Measurements from ENCODE around the gene ECE1. TPM values are rescaled to one million over a fixed set of nuclear protein-coding genes. Genes with fewer than 3 reads are reported as not detected.

The ECE1 gene
- total and polyA plus RNA-seq, 9 of the 15 experiments (the other 6 are each of a cell fraction or from before 2014, with no cell fraction given): 0.56 to 34.8 (median 11.0) TPM

DNA sequence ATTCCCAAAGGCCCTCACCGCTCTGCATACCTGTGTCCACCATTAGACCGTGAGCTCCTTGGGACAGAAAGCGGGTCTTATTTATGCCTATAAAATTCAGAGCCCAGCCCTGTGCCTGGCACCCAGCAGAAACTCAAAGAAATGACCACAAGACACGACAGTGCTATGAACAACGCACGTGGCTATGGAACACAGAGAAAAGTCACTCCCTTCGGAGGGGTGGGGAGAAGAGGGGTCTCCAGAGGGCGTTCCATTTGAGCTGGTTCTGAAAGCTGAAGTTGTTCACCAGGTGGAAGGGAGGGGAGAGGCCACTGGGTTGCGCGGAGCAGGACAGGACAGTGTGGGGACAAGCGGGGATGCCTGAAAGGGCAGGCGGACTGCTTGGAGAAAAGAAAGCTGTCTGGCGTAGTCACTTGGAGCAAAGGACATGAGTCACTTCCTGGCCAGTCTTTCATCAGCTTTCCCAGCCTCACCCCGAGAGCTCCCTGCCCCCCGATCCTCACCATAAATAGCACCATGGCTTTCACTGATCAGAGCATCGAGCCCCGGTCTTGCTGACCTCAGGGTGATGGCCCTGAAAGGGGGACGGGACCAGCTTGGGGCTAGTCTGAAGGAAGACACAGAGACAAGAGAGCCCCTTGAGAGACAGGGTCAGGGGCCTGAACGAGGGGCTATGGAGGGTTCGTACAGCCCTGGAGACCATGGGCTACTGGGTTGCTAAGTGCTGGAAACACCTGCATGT lies 28.5 kb downstream of the ECE1 start (continued):
- TF ChIP-seq HLTF (IDR thresholded peaks at IDR 0.05): no peak
- no peak for TF ChIP-seq CBX2 (IDR thresholded peaks at IDR 0.05; ENCODE audit: insufficient read depth, low read length, poor library complexity, severe bottlenecking)
- TF ChIP-seq MYC (IDR thresholded peaks at IDR 0.05; ENCODE audit: low read depth, low read length): peak; percentile 79
- TF ChIP-seq MYC (CRISPR knock-in tag; IDR thresholded peaks at IDR 0.05; ENCODE audit: borderline replicate concordance, low read depth): peak; percentile 77
- TF ChIP-seq SMAD3 (CRISPR knock-in tag; conservative IDR thresholded peaks at IDR 0.05): no peak
- TF ChIP-seq ZNF431 (CRISPR knock-in tag; IDR thresholded peaks at IDR 0.05): no peak
- TF ChIP-seq, protein P1, sequence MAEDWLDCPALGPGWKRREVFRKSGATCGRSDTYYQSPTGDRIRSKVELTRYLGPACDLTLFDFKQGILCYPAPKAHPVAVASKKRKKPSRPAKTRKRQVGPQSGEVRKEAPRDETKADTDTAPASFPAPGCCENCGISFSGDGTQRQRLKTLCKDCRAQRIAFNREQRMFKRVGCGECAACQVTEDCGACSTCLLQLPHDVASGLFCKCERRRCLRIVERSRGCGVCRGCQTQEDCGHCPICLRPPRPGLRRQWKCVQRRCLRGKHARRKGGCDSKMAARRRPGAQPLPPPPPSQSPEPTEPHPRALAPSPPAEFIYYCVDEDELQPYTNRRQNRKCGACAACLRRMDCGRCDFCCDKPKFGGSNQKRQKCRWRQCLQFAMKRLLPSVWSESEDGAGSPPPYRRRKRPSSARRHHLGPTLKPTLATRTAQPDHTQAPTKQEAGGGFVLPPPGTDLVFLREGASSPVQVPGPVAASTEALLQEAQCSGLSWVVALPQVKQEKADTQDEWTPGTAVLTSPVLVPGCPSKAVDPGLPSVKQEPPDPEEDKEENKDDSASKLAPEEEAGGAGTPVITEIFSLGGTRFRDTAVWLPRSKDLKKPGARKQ (CRISPR knock-in tag; IDR thresholded peaks at IDR 0.05): no peak
- TF ChIP-seq ZNF644 (tag; IDR thresholded peaks at IDR 0.05; ENCODE audit: low read depth): no peak
- no peak for TF ChIP-seq SNRNP70 (optimal IDR thresholded peaks at IDR 0.05; ENCODE audit: low read depth, low read length)
- TF ChIP-seq OTX1 (CRISPR knock-in tag; IDR thresholded peaks at IDR 0.05): no peak
- TF ChIP-seq ZNF707 (CRISPR knock-in tag; conservative IDR thresholded peaks at IDR 0.05): no peak
- TF ChIP-seq, protein P2, sequence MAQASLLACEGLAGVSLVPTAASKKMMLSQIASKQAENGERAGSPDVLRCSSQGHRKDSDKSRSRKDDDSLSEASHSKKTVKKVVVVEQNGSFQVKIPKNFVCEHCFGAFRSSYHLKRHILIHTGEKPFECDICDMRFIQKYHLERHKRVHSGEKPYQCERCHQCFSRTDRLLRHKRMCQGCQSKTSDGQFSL (CRISPR knock-in tag; IDR thresholded peaks at IDR 0.05): no peak
- TF ChIP-seq, protein P2 (tag; IDR thresholded peaks at IDR 0.05): no peak
- TF ChIP-seq MAFF (IDR thresholded peaks at IDR 0.05; ENCODE audit: low read length): no peak
- no peak for TF ChIP-seq SRSF1 (IDR thresholded peaks at IDR 0.05; ENCODE audit: low read depth, low read length)
- TF ChIP-seq, protein P3, sequence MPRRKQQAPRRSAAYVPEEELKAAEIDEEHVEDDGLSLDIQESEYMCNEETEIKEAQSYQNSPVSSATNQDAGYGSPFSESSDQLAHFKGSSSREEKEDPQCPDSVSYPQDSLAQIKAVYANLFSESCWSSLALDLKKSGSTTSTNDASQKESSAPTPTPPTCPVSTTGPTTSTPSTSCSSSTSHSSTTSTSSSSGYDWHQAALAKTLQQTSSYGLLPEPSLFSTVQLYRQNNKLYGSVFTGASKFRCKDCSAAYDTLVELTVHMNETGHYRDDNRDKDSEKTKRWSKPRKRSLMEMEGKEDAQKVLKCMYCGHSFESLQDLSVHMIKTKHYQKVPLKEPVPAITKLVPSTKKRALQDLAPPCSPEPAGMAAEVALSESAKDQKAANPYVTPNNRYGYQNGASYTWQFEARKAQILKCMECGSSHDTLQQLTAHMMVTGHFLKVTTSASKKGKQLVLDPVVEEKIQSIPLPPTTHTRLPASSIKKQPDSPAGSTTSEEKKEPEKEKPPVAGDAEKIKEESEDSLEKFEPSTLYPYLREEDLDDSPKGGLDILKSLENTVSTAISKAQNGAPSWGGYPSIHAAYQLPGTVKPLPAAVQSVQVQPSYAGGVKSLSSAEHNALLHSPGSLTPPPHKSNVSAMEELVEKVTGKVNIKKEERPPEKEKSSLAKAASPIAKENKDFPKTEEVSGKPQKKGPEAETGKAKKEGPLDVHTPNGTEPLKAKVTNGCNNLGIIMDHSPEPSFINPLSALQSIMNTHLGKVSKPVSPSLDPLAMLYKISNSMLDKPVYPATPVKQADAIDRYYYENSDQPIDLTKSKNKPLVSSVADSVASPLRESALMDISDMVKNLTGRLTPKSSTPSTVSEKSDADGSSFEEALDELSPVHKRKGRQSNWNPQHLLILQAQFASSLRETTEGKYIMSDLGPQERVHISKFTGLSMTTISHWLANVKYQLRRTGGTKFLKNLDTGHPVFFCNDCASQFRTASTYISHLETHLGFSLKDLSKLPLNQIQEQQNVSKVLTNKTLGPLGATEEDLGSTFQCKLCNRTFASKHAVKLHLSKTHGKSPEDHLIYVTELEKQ (CRISPR knock-in tag; IDR thresholded peaks at IDR 0.05): no peak; the same call in 1 of the 2 replicates
- no peak for TF ChIP-seq HNRNPH1 (optimal IDR thresholded peaks at IDR 0.05; ENCODE audit: low read depth, low read length)
- peak; percentile 72 for TF ChIP-seq NFXL1 (CRISPR knock-in tag; IDR thresholded peaks at IDR 0.05)
- no peak for TF ChIP-seq ZFPM2 (CRISPR knock-in tag; IDR thresholded peaks at IDR 0.05)
- TF ChIP-seq PHF8 (IDR thresholded peaks at IDR 0.05; ENCODE audit: borderline replicate concordance, low read length): peak; percentile 39; the same call in 1 of the 2 replicates
